NT2/D1 (cell line): ENCODE measurements around the gene MGLL.

Experiments
- YY1 ChIP-seq: IDR thresholded peaks from 2 replicates; pipeline ENCODE4 v1.6.1; 2011; ENCODE audit not compliant: insufficient read length, insufficient read depth
- ZNF274 ChIP-seq: IDR thresholded peaks from 2 replicates; pipeline ENCODE4 v1.6.1; 2011; ENCODE audit warnings: mild to moderate bottlenecking, low read depth, low read length

DNA sequence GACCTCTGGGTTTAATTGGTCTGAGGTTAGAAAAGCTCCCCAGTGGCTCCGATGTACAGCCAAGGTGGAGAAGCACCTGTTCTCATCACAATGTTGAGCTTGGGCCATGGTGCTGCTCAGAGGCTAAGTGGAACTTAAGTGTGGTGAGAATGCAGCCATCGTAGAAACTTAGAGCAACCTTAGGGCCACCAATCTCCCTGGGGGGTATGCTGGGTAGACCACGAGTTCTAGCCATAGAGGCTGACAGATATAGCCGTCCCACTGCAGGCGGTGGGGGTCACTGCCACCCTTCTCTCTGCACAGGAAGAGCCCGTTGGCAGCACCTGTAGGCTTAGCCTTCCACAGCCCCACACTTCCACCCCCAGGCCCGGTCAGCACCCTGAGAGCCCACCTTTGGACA, 38.0 kb downstream of the MGLL start:
- TF ChIP-seq ZNF274 (no peak), YY1 (no peak)
